ENCODE measurements around the gene WNT8B. TPM values are rescaled to one million over a fixed set of nuclear protein-coding genes. Genes with fewer than 3 reads are reported as not detected.

The WNT8B gene
- 0.14 TPM for total RNA-seq
- polyA plus RNA-seq: 0.18 TPM
- long read RNA-seq, donor 1: 0 reads
- long read RNA-seq, donor 2: 0 reads
- long read RNA-seq, donor 3, partial matches to known transcripts: 6 of 6 reads
- long read RNA-seq, donor 3, other reads (novel, unspliced or antisense): 0 of 6 reads
- long read RNA-seq, donor 4: 0 reads
- long read RNA-seq, donor 5, partial matches to known transcripts: 979 of 1,010 reads
- long read RNA-seq, donor 5, other reads (novel, unspliced or antisense): 31 of 1,010 reads
- long read RNA-seq, donor 6, partial matches to known transcripts: 198 of 474 reads
- long read RNA-seq, donor 6, other reads (novel, unspliced or antisense): 276 of 474 reads
- long read RNA-seq, donor 7: 0 reads
- long read RNA-seq, donor 8, partial matches to known transcripts: 57 of 184 reads
- long read RNA-seq, donor 8, other reads (novel, unspliced or antisense): 127 of 184 reads
- long read RNA-seq, donor 9: 0 reads
- long read RNA-seq, donor 10: 0 reads

- no peak within 1 kb of the TSS for H3K4me3 ChIP-seq (ENCODE audit: low read length in 2 of 2)
- no peak within 1 kb of the TSS for H3K27ac ChIP-seq (ENCODE audit: low read depth in 1 of 2, low read length in 1 of 2)
- WGBS: 66% methylated on average over 4 of the region's 4 CpGs
- no peak for DNase-seq (ENCODE audit: low read depth in 6 of 9, low spot score in 9 of 9)
- H3K9me3 ChIP-seq (ENCODE audit: control insufficient read depth in 2 of 2, insufficient read depth in 1 of 2, low read length in 1 of 2): no peaks in the 10 kb centered on the region
- H3K27me3 ChIP-seq (ENCODE audit: control insufficient read depth in 2 of 2, insufficient read depth in 1 of 2, low read length in 1 of 2): peaks cover 0 to 16% of the 10 kb centered on the region in 2 donors
- H3K4me1 ChIP-seq (ENCODE audit: control insufficient read depth in 2 of 2, insufficient read depth in 2 of 2, low read length in 2 of 2): no peaks in the 10 kb centered on the region
- no peaks in the 10 kb centered on the region for H3K36me3 ChIP-seq (ENCODE audit: control insufficient read depth in 2 of 2, insufficient read depth in 2 of 2, low read length in 1 of 2)
Measured at GRCh38 chr10:100462709-100463108, at the start of gene WNT8B. Gene WNT8B (plus strand): TSS chr10:100463009. CDS start chr10:100463169, 160 bp downstream.

DNA sequence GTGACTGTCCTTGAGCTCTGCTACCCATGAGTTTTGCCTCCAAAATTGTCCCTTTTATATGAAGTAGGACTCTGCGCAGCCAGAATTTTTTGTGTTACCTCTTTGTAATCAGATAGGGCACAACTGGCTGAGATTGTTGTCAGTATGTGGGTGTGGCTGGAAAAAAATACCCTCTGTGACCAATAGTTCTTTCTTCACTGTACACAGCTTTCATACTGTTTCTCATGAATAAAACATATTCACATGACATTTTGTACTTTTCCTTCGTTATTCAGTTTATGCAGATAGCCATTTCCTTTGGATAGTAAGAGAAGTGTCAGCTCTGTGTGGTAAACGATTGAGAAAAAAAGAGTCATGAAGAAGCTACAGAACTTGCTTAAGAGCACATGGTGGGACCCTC is 49.6 kb upstream of the WNT8B start:
- Histone ChIP-seq H3K4me1 (ENCODE audit: control insufficient read depth in 2 of 2, insufficient read depth in 2 of 2, low read length in 2 of 2) (no peaks in the 10 kb centered on the region), H3K27ac (ENCODE audit: low read depth in 1 of 2, low read length in 1 of 2) (no peak overlapping the region), H3K36me3 (ENCODE audit: control insufficient read depth in 2 of 2, insufficient read depth in 2 of 2, low read length in 1 of 2) (no peaks in the 10 kb centered on the region), H3K27me3 (ENCODE audit: control insufficient read depth in 2 of 2, insufficient read depth in 1 of 2, low read length in 1 of 2) (peaks cover 0 to 3% of the 10 kb centered on the region in 2 donors), H3K9me3 (ENCODE audit: control insufficient read depth in 2 of 2, insufficient read depth in 1 of 2, low read length in 1 of 2) (no peaks in the 10 kb centered on the region), H3K4me3 (ENCODE audit: low read length in 2 of 2) (no peak overlapping the region)
- DNase-seq (ENCODE audit: low read depth in 6 of 9, low spot score in 9 of 9): no peak
- 87% methylated on average over 3 of the region's 3 CpGs for WGBS

DNA sequence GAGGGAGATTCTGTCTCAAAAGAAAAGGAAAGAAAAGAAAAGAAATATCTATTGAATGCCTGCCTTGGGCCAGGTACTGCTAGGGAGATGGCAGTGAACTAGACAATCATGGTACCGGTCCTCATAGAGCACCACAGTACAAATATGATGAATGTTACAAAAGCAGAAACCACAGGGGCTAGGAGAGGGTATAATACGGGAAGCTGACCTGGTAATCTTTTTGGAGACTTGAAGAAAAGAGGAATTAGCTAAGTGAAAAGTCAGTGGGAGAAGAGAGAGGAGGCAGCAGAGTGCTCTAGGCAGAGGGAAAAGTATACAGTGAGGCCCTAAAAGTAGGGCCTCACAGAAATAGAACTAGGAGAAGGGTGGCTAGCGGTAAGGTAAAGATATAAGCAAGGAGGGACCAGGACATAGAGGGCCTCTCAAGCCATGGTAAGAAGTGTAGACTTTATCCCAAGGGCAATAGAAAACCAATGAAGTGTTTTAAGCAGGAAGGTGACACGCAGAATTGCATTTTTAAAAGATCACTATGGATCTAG is 42.8 kb upstream of the WNT8B start:
- no peaks in the 10 kb centered on the region for H3K9me3 ChIP-seq (ENCODE audit: control insufficient read depth in 2 of 2, insufficient read depth in 1 of 2, low read length in 1 of 2)
- H3K4me3 ChIP-seq (ENCODE audit: low read length in 2 of 2): no peak overlapping the region
- no peak overlapping the region for H3K27ac ChIP-seq (ENCODE audit: low read depth in 1 of 2, low read length in 1 of 2)
- DNase-seq (ENCODE audit: low read depth in 6 of 9, low spot score in 9 of 9): no peak
- no peaks in the 10 kb centered on the region for H3K36me3 ChIP-seq (ENCODE audit: control insufficient read depth in 2 of 2, insufficient read depth in 2 of 2, low read length in 1 of 2)
- H3K27me3 ChIP-seq (ENCODE audit: control insufficient read depth in 2 of 2, insufficient read depth in 1 of 2, low read length in 1 of 2): peaks cover 3% of the 10 kb centered on the region in 2 donors
- 65% methylated on average over 4 of the region's 4 CpGs for WGBS
- no peaks in the 10 kb centered on the region for H3K4me1 ChIP-seq (ENCODE audit: control insufficient read depth in 2 of 2, insufficient read depth in 2 of 2, low read length in 2 of 2)

- 97% methylated on average over 2 of the region's 2 CpGs for WGBS
- Histone ChIP-seq H3K27me3 (ENCODE audit: control insufficient read depth in 2 of 2, insufficient read depth in 1 of 2, low read length in 1 of 2) (no peaks in the 10 kb centered on the region), H3K4me1 (ENCODE audit: control insufficient read depth in 2 of 2, insufficient read depth in 2 of 2, low read length in 2 of 2) (no peaks in the 10 kb centered on the region)
Measured at GRCh38 chr10:100427374-100427773, 35.4 kb upstream of the WNT8B start.

GRCh38 chr10:100433253-100434240 is 29.3 kb upstream of the WNT8B start:
- no peaks in the 10 kb centered on the region for H3K36me3 ChIP-seq (ENCODE audit: control insufficient read depth in 2 of 2, insufficient read depth in 2 of 2, low read length in 1 of 2)
- WGBS: 29% methylated on average over 13 of the region's 13 CpGs

More at GRCh38 chr10:100427374-100427773, 35.4 kb upstream of the WNT8B start:
- DNase-seq (ENCODE audit: low read depth in 6 of 9, low spot score in 9 of 9): no peak
- no peaks in the 10 kb centered on the region for H3K36me3 ChIP-seq (ENCODE audit: control insufficient read depth in 2 of 2, insufficient read depth in 2 of 2, low read length in 1 of 2)
- no peaks in the 10 kb centered on the region for H3K9me3 ChIP-seq (ENCODE audit: control insufficient read depth in 2 of 2, insufficient read depth in 1 of 2, low read length in 1 of 2)
- H3K27ac ChIP-seq (ENCODE audit: low read depth in 1 of 2, low read length in 1 of 2): no peak overlapping the region
- H3K4me3 ChIP-seq (ENCODE audit: low read length in 2 of 2): no peak overlapping the region

GRCh38 chr10:100436255-100436654 is 26.6 kb upstream of the WNT8B start:
- H3K4me1 ChIP-seq (ENCODE audit: control insufficient read depth in 2 of 2, insufficient read depth in 2 of 2, low read length in 2 of 2): no peaks in the 10 kb centered on the region
- H3K27ac ChIP-seq (ENCODE audit: low read depth in 1 of 2, low read length in 1 of 2): no peak overlapping the region
- H3K4me3 ChIP-seq (ENCODE audit: low read length in 2 of 2): no peak overlapping the region
- no peak for DNase-seq (ENCODE audit: low read depth in 6 of 9, low spot score in 9 of 9)
- no peaks in the 10 kb centered on the region for H3K27me3 ChIP-seq (ENCODE audit: control insufficient read depth in 2 of 2, insufficient read depth in 1 of 2, low read length in 1 of 2)
- no peaks in the 10 kb centered on the region for H3K9me3 ChIP-seq (ENCODE audit: control insufficient read depth in 2 of 2, insufficient read depth in 1 of 2, low read length in 1 of 2)
- H3K36me3 ChIP-seq (ENCODE audit: control insufficient read depth in 2 of 2, insufficient read depth in 2 of 2, low read length in 1 of 2): no peaks in the 10 kb centered on the region
- 95% methylated on average over 3 of the region's 3 CpGs for WGBS

More at GRCh38 chr10:100433253-100434240, 29.3 kb upstream of the WNT8B start:
- no peaks in the 10 kb centered on the region for H3K9me3 ChIP-seq (ENCODE audit: control insufficient read depth in 2 of 2, insufficient read depth in 1 of 2, low read length in 1 of 2)
- no peaks in the 10 kb centered on the region for H3K27me3 ChIP-seq (ENCODE audit: control insufficient read depth in 2 of 2, insufficient read depth in 1 of 2, low read length in 1 of 2)
- peak; percentile 82 to 100 (median 98) for DNase-seq (ENCODE audit: low read depth in 6 of 9, low spot score in 9 of 9)
- H3K27ac ChIP-seq (ENCODE audit: low read depth in 1 of 2, low read length in 1 of 2): no peak overlapping the region
- no peak overlapping the region for H3K4me3 ChIP-seq (ENCODE audit: low read length in 2 of 2)
- no peaks in the 10 kb centered on the region for H3K4me1 ChIP-seq (ENCODE audit: control insufficient read depth in 2 of 2, insufficient read depth in 2 of 2, low read length in 2 of 2)

GRCh38 chr10:100438674-100439315 is 24.0 kb upstream of the WNT8B start:
- DNase-seq (ENCODE audit: low read depth in 6 of 9, low spot score in 9 of 9): no peak
- Histone ChIP-seq H3K36me3 (ENCODE audit: control insufficient read depth in 2 of 2, insufficient read depth in 2 of 2, low read length in 1 of 2) (no peaks in the 10 kb centered on the region), H3K9me3 (ENCODE audit: control insufficient read depth in 2 of 2, insufficient read depth in 1 of 2, low read length in 1 of 2) (no peaks in the 10 kb centered on the region), H3K27me3 (ENCODE audit: control insufficient read depth in 2 of 2, insufficient read depth in 1 of 2, low read length in 1 of 2) (no peaks in the 10 kb centered on the region), H3K4me1 (ENCODE audit: control insufficient read depth in 2 of 2, insufficient read depth in 2 of 2, low read length in 2 of 2) (no peaks in the 10 kb centered on the region), H3K27ac (ENCODE audit: low read depth in 1 of 2, low read length in 1 of 2) (no peak overlapping the region), H3K4me3 (ENCODE audit: low read length in 2 of 2) (no peak overlapping the region)
- 98% methylated on average over 6 of the region's 6 CpGs for WGBS

- Histone ChIP-seq H3K27ac (ENCODE audit: low read depth in 1 of 2, low read length in 1 of 2) (no peak overlapping the region), H3K27me3 (ENCODE audit: control insufficient read depth in 2 of 2, insufficient read depth in 1 of 2, low read length in 1 of 2) (peaks cover 0 to 3% of the 10 kb centered on the region in 2 donors), H3K36me3 (ENCODE audit: control insufficient read depth in 2 of 2, insufficient read depth in 2 of 2, low read length in 1 of 2) (no peaks in the 10 kb centered on the region), H3K4me1 (ENCODE audit: control insufficient read depth in 2 of 2, insufficient read depth in 2 of 2, low read length in 2 of 2) (no peaks in the 10 kb centered on the region), H3K9me3 (ENCODE audit: control insufficient read depth in 2 of 2, insufficient read depth in 1 of 2, low read length in 1 of 2) (peaks cover 0 to 4% of the 10 kb centered on the region in 2 donors), H3K4me3 (ENCODE audit: low read length in 2 of 2) (no peak overlapping the region)
- 95% methylated on average over 3 of the region's 3 CpGs for WGBS
- DNase-seq (ENCODE audit: low read depth in 6 of 9, low spot score in 9 of 9): no peak
Measured at GRCh38 chr10:100442548-100442947, 20.3 kb upstream of the WNT8B start.

All from thymus (tissue), 14 donors.